T-helper 1 cell treated with Interleukin-12 subunit alpha and Interleukin-12 subunit beta and Interleukin-4 antibody, amounts not matched to agents 30 μg/mL and 1 μg/mL, for 36 hours (primary cell): ENCODE measurements around the gene PTPRZ1.

Experiments used
- H3K27ac Mint-ChIP-seq: one replicate; pipeline ENCODE4 v1.8.0; 2021; ENCODE audit warnings: mild to moderate bottlenecking, mixed read lengths
- H3K27me3 Mint-ChIP-seq: one replicate; pipeline ENCODE4 v1.8.0; 2021; ENCODE audit warnings: low read depth, mixed read lengths
- H3K36me3 Mint-ChIP-seq: one replicate; pipeline ENCODE4 v1.8.0; 2021; ENCODE audit warnings: low read depth, mixed read lengths
- H3K4me1 Mint-ChIP-seq: one replicate; pipeline ENCODE4 v1.8.0; 2021; ENCODE audit warnings: low read depth, mixed read lengths
- H3K4me3 Mint-ChIP-seq: one replicate; pipeline ENCODE4 v1.8.0; 2021; ENCODE audit warnings: mild to moderate bottlenecking, moderate library complexity, mixed read lengths
- H3K9me3 Mint-ChIP-seq: one replicate; pipeline ENCODE4 v1.8.0; 2021; ENCODE audit warnings: mixed read lengths

Gene PTPRZ1

GRCh38 chr7:122033641-122034040 lies 160.7 kb downstream of the PTPRZ1 start:
- Mint-ChIP-seq H3K9me3 (no peaks in the 10 kb centered on the region), H3K27me3 (no peaks in the 10 kb centered on the region), H3K4me1 (no peaks in the 10 kb centered on the region), H3K36me3 (no peaks in the 10 kb centered on the region), H3K27ac (no peak overlapping the region), H3K4me3 (no peak overlapping the region)

- no peaks in the 10 kb centered on the region for H3K27me3 Mint-ChIP-seq
- no peaks in the 10 kb centered on the region for H3K4me1 Mint-ChIP-seq
- H3K4me3 Mint-ChIP-seq, result no peak overlapping the region
- no peak overlapping the region for H3K27ac Mint-ChIP-seq
- H3K36me3 Mint-ChIP-seq, result no peaks in the 10 kb centered on the region
- H3K9me3 Mint-ChIP-seq, result no peaks in the 10 kb centered on the region
Observed at GRCh38 chr7:122035876-122036275, 162.9 kb downstream of the PTPRZ1 start.

- no peaks in the 10 kb centered on the region for H3K36me3 Mint-ChIP-seq
- H3K4me1 Mint-ChIP-seq, result no peaks in the 10 kb centered on the region
- H3K9me3 Mint-ChIP-seq, result no peaks in the 10 kb centered on the region
- H3K27ac Mint-ChIP-seq, result no peak overlapping the region
- no peak overlapping the region for H3K4me3 Mint-ChIP-seq
- no peaks in the 10 kb centered on the region for H3K27me3 Mint-ChIP-seq
Observed at GRCh38 chr7:122038134-122038533, 165.2 kb downstream of the PTPRZ1 start.

- H3K27ac Mint-ChIP-seq, result no peak overlapping the region
- no peaks in the 10 kb centered on the region for H3K27me3 Mint-ChIP-seq
- H3K4me1 Mint-ChIP-seq, result no peaks in the 10 kb centered on the region
- no peak overlapping the region for H3K4me3 Mint-ChIP-seq
- no peaks in the 10 kb centered on the region for H3K9me3 Mint-ChIP-seq
- H3K36me3 Mint-ChIP-seq, result no peaks in the 10 kb centered on the region
Observed at GRCh38 chr7:122038904-122039303, 165.9 kb downstream of the PTPRZ1 start.

GRCh38 chr7:122040147-122040546 lies 167.2 kb downstream of the PTPRZ1 start:
- Mint-ChIP-seq H3K27ac (no peak overlapping the region), H3K4me1 (no peaks in the 10 kb centered on the region), H3K36me3 (no peaks in the 10 kb centered on the region), H3K27me3 (no peaks in the 10 kb centered on the region), H3K9me3 (no peaks in the 10 kb centered on the region), H3K4me3 (no peak overlapping the region)

- no peak overlapping the region for H3K4me3 Mint-ChIP-seq
- no peaks in the 10 kb centered on the region for H3K36me3 Mint-ChIP-seq
- H3K4me1 Mint-ChIP-seq, result no peaks in the 10 kb centered on the region
- H3K9me3 Mint-ChIP-seq, result no peaks in the 10 kb centered on the region
- H3K27ac Mint-ChIP-seq, result no peak overlapping the region
- no peaks in the 10 kb centered on the region for H3K27me3 Mint-ChIP-seq
Observed at GRCh38 chr7:122046402-122046801, 173.4 kb downstream of the PTPRZ1 start.

GRCh38 chr7:122054393-122054792 lies 181.4 kb downstream of the PTPRZ1 start:
- Mint-ChIP-seq H3K27ac (no peak overlapping the region), H3K27me3 (no peaks in the 10 kb centered on the region)

GRCh38 chr7:122055073-122055472 lies 182.1 kb downstream of the PTPRZ1 start:
- Mint-ChIP-seq H3K9me3 (no peaks in the 10 kb centered on the region), H3K27ac (no peak overlapping the region), H3K4me3 (no peak overlapping the region), H3K4me1 (no peaks in the 10 kb centered on the region), H3K27me3 (no peaks in the 10 kb centered on the region), H3K36me3 (no peaks in the 10 kb centered on the region)

More at GRCh38 chr7:122054393-122054792, 181.4 kb downstream of the PTPRZ1 start:
- Mint-ChIP-seq H3K9me3 (no peaks in the 10 kb centered on the region), H3K4me1 (no peaks in the 10 kb centered on the region), H3K4me3 (no peak overlapping the region), H3K36me3 (no peaks in the 10 kb centered on the region)

GRCh38 chr7:122056977-122057376 lies 184.0 kb downstream of the PTPRZ1 start:
- H3K4me1 Mint-ChIP-seq, result no peaks in the 10 kb centered on the region
- no peaks in the 10 kb centered on the region for H3K27me3 Mint-ChIP-seq
- H3K4me3 Mint-ChIP-seq, result no peak overlapping the region
- no peaks in the 10 kb centered on the region for H3K9me3 Mint-ChIP-seq
- H3K36me3 Mint-ChIP-seq, result no peaks in the 10 kb centered on the region
- H3K27ac Mint-ChIP-seq, result no peak overlapping the region

GRCh38 chr7:122059542-122059941 lies 186.6 kb downstream of the PTPRZ1 start:
- Mint-ChIP-seq H3K27me3 (no peaks in the 10 kb centered on the region), H3K36me3 (no peaks in the 10 kb centered on the region), H3K4me3 (no peak overlapping the region), H3K27ac (no peak overlapping the region), H3K4me1 (no peaks in the 10 kb centered on the region), H3K9me3 (no peaks in the 10 kb centered on the region)

GRCh38 chr7:122063146-122063545 lies 190.2 kb downstream of the PTPRZ1 start:
- Mint-ChIP-seq H3K36me3 (no peaks in the 10 kb centered on the region), H3K27me3 (peaks cover 3% of the 10 kb centered on the region), H3K27ac (no peak overlapping the region), H3K4me3 (no peak overlapping the region), H3K4me1 (no peaks in the 10 kb centered on the region), H3K9me3 (no peaks in the 10 kb centered on the region)

- Mint-ChIP-seq H3K4me1 (no peaks in the 10 kb centered on the region), H3K27ac (no peak overlapping the region), H3K27me3 (peaks cover 3% of the 10 kb centered on the region), H3K4me3 (no peak overlapping the region), H3K9me3 (no peaks in the 10 kb centered on the region), H3K36me3 (no peaks in the 10 kb centered on the region)
Observed at GRCh38 chr7:122064971-122065370, 192.0 kb downstream of the PTPRZ1 start.

- no peaks in the 10 kb centered on the region for H3K9me3 Mint-ChIP-seq
- H3K4me3 Mint-ChIP-seq, result no peak overlapping the region
- no peaks in the 10 kb centered on the region for H3K36me3 Mint-ChIP-seq
- no peaks in the 10 kb centered on the region for H3K4me1 Mint-ChIP-seq
- peaks cover 3% of the 10 kb centered on the region for H3K27me3 Mint-ChIP-seq
- H3K27ac Mint-ChIP-seq, result no peak overlapping the region
Observed at GRCh38 chr7:122067077-122067476, 194.1 kb downstream of the PTPRZ1 start.

- Mint-ChIP-seq H3K27ac (no peak overlapping the region), H3K4me1 (no peaks in the 10 kb centered on the region), H3K27me3 (peaks cover 3% of the 10 kb centered on the region), H3K4me3 (no peak overlapping the region), H3K9me3 (no peaks in the 10 kb centered on the region), H3K36me3 (no peaks in the 10 kb centered on the region)
Observed at GRCh38 chr7:122068046-122068445, 195.1 kb downstream of the PTPRZ1 start.

GRCh38 chr7:122068999-122069398 lies 196.0 kb downstream of the PTPRZ1 start:
- Mint-ChIP-seq H3K9me3 (no peaks in the 10 kb centered on the region), H3K36me3 (no peaks in the 10 kb centered on the region), H3K27me3 (peaks cover 3% of the 10 kb centered on the region), H3K4me3 (no peak overlapping the region), H3K27ac (no peak overlapping the region), H3K4me1 (no peaks in the 10 kb centered on the region)

- Mint-ChIP-seq H3K9me3 (no peaks in the 10 kb centered on the region), H3K4me1 (no peaks in the 10 kb centered on the region), H3K27me3 (no peaks in the 10 kb centered on the region), H3K4me3 (no peak overlapping the region), H3K27ac (no peak overlapping the region), H3K36me3 (no peaks in the 10 kb centered on the region)
Observed at GRCh38 chr7:122070062-122070461, 197.1 kb downstream of the PTPRZ1 start.
